Measurements from ENCODE around the gene LMO1. TPM values are rescaled to one million over a fixed set of nuclear protein-coding genes. Genes with fewer than 3 reads are reported as not detected.

LMO1 gene
- total and polyA plus RNA-seq, 7 donors = 0.74 to 9.3 (median 3.2) TPM

DNA sequence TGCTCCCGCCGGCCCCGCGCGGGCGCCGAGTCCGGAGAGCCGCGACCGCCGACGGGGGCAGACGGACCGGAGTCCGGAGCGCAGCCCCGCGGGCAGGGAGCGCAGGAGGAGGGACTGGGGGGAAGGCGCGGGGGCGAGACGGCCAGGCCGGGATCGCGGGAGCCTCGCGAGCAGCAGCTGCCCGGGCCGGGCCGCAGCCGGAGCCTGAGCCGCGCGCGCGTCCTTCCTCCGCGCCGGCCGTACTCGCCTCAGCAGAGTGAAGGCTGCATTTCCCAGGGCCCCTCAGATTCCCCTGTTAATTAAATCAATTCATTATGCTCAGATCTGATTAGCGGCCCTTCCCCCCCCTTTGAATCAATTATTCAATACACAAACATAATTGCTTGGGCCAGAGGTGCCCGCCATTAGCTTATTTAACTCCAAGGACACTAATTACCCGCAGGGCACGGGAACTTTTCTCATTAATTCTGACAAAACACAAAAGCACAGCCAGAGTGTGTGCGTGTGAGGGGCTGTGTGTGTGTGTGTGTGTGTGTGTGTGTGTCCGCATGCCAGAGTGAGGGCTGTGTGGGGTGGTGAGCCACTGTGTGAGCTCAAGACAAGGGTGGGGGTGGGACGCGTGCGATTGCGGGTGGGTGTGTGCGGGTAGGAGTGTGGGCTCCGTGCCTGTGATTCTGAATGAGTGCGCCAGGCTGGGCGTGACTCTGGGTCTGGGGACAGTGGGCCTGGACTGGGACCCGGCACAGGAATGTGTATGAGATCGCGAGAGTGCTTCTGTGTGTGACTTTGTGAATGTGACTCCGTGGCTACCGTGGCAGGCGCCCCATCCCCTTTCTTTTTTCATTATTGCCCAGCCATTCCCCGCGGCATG lies 5.1 kb upstream of the LMO1 start:
- Histone ChIP-seq H3K9me3 (no peaks in the 10 kb centered on the region), H3K36me3 (ENCODE audit: insufficient read depth in 1 of 2, low read depth in 1 of 2) (no peaks in the 10 kb centered on the region), H3K4me3 (peak overlapping the region; percentile 67), H3K27me3 (ENCODE audit: insufficient read depth in 3 of 3, low read length in 2 of 3) (peaks cover 0 to 64% (median 23%) of the 10 kb centered on the region in 3 donors), H3K27ac (no peak overlapping the region), H3K4me1 (peaks cover 5% of the 10 kb centered on the region)
- DNase-seq (no peak), ATAC-seq (peak; percentile 13 to 54 (median 26))
- TF ChIP-seq, protein P1, sequence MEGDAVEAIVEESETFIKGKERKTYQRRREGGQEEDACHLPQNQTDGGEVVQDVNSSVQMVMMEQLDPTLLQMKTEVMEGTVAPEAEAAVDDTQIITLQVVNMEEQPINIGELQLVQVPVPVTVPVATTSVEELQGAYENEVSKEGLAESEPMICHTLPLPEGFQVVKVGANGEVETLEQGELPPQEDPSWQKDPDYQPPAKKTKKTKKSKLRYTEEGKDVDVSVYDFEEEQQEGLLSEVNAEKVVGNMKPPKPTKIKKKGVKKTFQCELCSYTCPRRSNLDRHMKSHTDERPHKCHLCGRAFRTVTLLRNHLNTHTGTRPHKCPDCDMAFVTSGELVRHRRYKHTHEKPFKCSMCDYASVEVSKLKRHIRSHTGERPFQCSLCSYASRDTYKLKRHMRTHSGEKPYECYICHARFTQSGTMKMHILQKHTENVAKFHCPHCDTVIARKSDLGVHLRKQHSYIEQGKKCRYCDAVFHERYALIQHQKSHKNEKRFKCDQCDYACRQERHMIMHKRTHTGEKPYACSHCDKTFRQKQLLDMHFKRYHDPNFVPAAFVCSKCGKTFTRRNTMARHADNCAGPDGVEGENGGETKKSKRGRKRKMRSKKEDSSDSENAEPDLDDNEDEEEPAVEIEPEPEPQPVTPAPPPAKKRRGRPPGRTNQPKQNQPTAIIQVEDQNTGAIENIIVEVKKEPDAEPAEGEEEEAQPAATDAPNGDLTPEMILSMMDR (IDR thresholded peaks at IDR 0.05) = no peak
- intact Hi-C loops (cut with DNase I) = no loop called here
- 16 to 30% (median 29%) methylated on average over 39 to 65 of the region's 65 CpGs for WGBS, 3 donors

DNA sequence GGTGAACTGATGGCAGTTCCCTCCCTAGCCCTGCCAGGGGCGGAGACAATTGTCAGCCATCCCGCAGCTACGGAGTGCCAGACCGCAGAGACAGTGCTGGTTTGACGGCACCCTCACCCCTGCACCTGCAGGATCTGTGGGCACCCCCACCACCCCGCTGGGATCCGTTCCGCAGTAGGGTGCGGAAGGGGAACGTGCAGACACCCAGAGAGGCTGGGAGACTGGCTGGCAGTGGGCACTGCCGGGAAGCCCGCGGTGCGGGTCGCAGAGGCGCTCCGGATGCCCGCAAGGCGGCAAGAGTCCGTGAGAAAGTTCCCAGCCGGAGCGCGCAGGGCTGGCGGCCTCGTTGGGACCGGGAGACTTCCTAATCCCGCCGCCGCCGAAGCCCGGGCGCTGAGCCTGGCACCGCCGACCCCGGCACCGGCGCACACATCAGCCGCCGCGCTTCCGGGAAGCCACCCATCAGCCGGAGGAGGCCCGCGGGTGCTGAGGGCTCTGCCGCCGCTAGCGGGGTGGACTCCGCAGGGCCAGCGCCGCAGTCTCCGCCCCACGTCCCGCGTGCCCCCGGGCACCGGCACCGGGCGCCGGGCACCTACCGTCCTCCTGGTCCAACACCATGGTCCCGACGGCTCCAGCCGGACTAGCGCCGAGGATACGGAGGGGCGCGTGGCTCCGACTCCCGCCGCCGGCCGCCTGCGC lies 4.3 kb upstream of the LMO1 start:
- 3 to 5% (median 4%) methylated on average over 29 to 74 of the region's 74 CpGs for WGBS, 3 donors
- H3K9me3 ChIP-seq = no peaks in the 10 kb centered on the region
- H3K4me3 ChIP-seq = peak overlapping the region; percentile 67
- H3K36me3 ChIP-seq (ENCODE audit: insufficient read depth in 1 of 2, low read depth in 1 of 2) = no peaks in the 10 kb centered on the region
- H3K27ac ChIP-seq = no peak overlapping the region
- DNase-seq (no peak), ATAC-seq (peak; percentile 16 to 42 (median 24))
- intact Hi-C loops (cut with DNase I) = no loop called here
- H3K4me1 ChIP-seq = peaks cover 5% of the 10 kb centered on the region
- H3K27me3 ChIP-seq (ENCODE audit: insufficient read depth in 3 of 3, low read length in 2 of 3) = peaks cover 0 to 64% (median 23%) of the 10 kb centered on the region in 3 donors
- TF ChIP-seq, protein P1 (IDR thresholded peaks at IDR 0.05) = no peak

DNA sequence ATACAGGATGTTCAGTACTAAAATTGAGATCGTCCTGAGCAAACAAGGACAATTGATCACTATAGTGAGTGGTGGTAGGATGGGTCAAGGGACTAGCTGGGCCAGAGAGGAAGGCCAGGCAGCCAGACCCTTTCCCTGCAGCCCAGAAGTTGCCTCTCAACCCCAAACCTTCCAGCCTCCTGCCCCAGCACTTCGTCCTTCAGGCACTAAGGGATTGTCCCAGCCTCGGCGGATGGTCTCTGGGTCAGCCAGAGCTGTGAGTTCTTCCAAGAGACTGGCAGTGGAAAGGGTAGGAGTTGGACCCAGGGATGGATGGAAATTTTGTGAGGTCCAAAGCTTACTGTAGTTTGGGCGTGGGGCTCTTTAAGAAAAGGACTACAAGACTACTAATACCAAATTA lies 3.6 kb upstream of the LMO1 start:
- Histone ChIP-seq H3K27ac (no peak overlapping the region), H3K4me1 (peaks cover 7% of the 10 kb centered on the region), H3K4me3 (no peak overlapping the region), H3K36me3 (ENCODE audit: insufficient read depth in 1 of 2, low read depth in 1 of 2) (no peaks in the 10 kb centered on the region), H3K9me3 (no peaks in the 10 kb centered on the region), H3K27me3 (ENCODE audit: insufficient read depth in 3 of 3, low read length in 2 of 3) (peaks cover 0 to 64% (median 23%) of the 10 kb centered on the region in 3 donors)
- WGBS, 3 donors = 93 to 95% (median 94%) methylated on average over 5 of the region's 5 CpGs
- ATAC-seq = no peak
- intact Hi-C loops (cut with DNase I) = no loop called here
- no peak for DNase-seq
- TF ChIP-seq, protein P1 (IDR thresholded peaks at IDR 0.05) = no peak

DNA sequence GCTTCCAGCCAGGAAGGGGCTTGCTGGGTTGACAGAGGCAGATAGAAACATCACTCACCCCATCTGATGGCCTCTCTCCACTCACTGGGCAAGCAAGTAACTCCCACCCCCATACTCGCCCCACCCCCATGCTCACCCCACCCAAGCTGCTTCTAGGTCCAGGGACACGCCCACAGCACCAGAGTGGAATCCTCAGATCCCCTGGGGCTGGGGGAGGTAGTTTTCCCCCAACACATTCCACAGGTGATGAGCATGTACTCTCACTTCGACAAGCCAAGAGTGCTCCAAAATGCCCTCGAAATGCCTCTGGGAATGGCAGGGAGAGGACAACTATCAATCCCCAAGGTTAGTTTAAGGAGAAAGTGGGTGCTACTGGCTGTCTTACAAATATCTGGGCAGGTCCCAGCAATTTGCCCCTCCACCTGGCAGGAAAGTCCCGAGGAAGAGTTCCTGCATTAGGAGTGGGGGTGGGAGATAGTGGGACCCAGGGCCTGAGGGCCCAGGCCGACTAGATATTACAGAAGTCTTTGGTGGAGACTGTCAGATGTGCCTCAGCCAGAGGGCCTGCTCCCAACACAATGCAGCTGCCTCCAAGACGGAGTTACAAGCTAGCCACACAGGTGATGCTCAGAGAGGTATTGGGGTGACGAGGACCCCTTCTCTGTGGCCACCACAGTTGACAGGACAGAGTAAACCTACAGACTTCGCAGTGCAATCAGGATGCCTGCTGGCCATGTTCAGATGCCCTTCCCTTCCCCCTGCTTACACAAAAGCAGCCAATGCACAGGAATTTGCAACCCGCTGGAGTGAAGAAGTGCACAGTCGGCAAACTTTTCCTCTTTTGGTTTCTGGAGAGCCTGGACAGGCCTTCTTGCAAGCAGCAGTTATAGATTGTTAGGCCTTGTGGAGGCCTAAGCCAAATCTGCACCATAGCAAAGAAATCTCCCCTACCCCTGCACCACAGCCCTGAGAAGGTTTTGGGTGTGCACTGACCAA lies 2.9 kb upstream of the LMO1 start:
- WGBS, 3 donors = 93 to 97% (median 96%) methylated on average over 11 of the region's 11 CpGs
- intact Hi-C loops (cut with DNase I) = no loop called here
- Histone ChIP-seq H3K36me3 (ENCODE audit: insufficient read depth in 1 of 2, low read depth in 1 of 2) (no peaks in the 10 kb centered on the region), H3K4me3 (no peak overlapping the region), H3K27me3 (ENCODE audit: insufficient read depth in 3 of 3, low read length in 2 of 3) (peaks cover 0 to 62% (median 23%) of the 10 kb centered on the region in 3 donors), H3K27ac (no peak overlapping the region), H3K4me1 (peaks cover 10% of the 10 kb centered on the region), H3K9me3 (no peaks in the 10 kb centered on the region)
- ATAC-seq = no peak
- TF ChIP-seq, protein P1 (IDR thresholded peaks at IDR 0.05) = no peak
- DNase-seq = no peak
